NB4 (cell line): ENCODE data around the gene SELENOH.
"Not testable (repeated sequence)": the region's sequence is repeated elsewhere in the genome, so short reads cannot be mapped to it uniquely, and the experiment has no call there.

Experiments used
- CTCF ChIP-seq: IDR thresholded peaks from one replicate; pipeline ENCODE4 v1.5.1; 2012; ENCODE audit warnings: low read depth, low read length
- POLR2A ChIP-seq: IDR thresholded peaks from 2 replicates; pipeline ENCODE4 v1.6.1; 2011; ENCODE audit warnings: mild to moderate bottlenecking; ENCODE audit not compliant: insufficient read length; ENCODE audit errors: extremely low read depth

GRCh38 chr11:57716726-57717125 lies 24.6 kb upstream of the SELENOH start:
- not testable (repeated sequence) for TF ChIP-seq POLR2A, CTCF
